GM21390 (cell line): Measurements from ENCODE around the gene GTSF1L.

Experiments used
- ATAC-seq: cut with Tn5 transposase; IDR thresholded peaks from one replicate; pipeline ENCODE4 v1.9.1; 2021; ENCODE audit not compliant: unreplicated experiment

Gene GTSF1L

DNA sequence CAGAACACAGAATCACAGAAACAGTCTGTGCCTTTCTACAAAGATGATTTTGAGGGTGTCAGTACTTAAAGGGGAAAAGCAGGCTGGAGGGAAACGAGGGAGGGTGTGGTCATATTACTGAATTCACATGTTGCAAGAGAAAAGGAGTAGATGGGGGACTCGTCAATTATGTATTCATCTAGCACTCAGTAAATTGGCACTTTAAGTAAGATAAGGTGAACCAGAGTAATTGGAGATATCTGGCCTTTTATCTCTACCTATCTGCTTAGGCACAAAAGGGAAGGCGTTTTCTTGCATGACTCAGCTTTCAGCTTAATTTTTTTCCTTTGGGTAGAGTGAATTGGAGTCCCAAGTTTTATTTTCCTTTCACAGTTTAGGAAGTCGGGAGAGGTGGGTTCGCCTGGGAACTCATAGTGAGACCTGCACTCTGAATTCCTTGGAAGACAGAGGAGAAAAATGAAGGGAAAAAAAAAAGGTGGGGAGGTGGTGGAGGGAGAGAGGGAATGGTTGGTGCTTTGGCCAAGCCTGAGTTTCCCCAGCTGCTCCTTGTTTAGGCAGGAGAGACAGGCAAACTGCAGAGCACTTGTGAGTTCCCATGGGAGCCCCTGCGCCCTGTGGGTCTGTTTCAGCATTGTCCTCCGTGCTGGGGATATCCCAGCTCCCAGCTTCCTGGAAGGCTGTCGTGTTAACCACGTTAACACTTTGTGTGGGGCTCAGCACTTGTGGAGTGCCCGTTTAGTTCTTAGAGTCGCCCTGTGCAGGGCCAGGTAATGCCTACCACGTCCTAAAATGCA lies 19.7 kb upstream of the GTSF1L start:
- ATAC-seq, result no peak

DNA sequence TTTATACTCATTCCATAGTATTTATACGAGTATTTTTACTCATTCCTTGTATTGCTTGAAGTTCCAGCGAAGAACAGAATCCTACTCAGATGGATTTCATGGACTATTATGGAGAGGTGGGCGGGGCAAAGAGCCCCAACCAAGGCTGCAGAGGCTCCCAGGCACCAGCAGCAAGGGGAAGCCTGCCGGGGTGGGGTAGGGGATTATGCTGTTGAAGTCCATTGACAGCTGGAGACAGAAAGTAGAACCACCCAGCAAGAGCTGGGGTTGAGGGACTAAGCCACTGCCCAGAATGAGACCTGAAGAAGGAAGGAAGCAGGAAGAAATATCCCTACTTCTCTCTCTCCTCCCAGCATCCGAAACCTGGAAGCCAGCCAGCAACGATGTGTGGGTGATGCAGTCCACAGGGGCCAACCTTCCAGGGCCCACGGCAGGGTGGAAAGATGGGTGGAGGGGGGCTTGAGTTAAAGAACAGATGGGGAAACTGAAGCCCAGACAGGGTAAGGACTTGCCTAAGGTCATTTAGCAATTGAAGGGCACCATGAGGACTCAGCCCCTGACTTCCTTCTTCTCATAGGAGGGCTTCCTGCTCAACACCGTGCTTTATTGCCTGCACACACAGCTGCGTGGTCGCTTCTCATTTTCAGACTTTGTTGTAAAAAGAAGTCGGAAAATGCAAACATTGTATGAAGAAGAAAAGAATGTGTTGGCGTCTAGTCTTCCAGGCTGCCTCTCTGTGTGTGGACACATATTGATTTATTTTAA lies 18.3 kb upstream of the GTSF1L start:
- ATAC-seq, result no peak

DNA sequence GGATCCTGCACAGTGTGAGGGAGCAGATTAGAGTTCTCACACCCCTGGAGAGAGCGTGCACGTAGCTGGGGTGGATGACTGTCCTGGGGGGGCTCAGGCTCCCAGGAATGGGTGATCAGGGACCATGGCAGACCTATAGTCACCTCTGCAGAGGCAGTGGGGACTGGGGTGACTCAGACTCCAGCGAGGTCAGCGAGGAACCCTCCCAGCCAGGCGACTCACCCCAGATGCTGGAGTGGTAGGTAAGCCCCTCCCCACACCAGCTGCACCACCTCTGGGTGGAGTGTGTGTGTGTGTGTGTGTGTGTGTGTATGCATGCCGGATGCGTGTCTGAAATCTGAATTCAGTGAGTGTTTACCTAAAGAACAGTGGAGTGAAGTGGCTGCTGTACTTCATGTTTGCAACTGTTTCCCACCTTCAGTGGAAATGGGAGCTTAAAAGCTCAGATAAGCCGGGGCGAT lies 17.4 kb upstream of the GTSF1L start:
- no peak for ATAC-seq

DNA sequence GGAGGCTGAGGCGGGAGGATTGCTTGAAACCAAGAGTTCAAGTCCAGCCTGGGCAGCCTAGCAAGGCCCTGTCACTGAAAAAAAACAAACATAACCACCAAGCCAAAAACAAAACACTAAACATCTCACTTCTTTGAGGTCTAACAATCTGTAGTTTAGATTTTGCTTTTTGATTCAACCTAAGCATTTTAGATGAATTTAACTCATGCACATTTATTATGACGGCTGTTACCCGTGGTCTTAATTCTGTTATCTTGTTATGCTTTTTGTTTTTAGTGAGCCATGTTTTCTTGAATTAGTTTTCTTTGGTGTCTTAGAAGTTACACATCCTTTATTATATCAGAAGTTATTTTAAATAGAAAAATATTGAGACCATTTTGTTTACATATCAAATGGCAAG lies 13.8 kb upstream of the GTSF1L start:
- no peak for ATAC-seq

DNA sequence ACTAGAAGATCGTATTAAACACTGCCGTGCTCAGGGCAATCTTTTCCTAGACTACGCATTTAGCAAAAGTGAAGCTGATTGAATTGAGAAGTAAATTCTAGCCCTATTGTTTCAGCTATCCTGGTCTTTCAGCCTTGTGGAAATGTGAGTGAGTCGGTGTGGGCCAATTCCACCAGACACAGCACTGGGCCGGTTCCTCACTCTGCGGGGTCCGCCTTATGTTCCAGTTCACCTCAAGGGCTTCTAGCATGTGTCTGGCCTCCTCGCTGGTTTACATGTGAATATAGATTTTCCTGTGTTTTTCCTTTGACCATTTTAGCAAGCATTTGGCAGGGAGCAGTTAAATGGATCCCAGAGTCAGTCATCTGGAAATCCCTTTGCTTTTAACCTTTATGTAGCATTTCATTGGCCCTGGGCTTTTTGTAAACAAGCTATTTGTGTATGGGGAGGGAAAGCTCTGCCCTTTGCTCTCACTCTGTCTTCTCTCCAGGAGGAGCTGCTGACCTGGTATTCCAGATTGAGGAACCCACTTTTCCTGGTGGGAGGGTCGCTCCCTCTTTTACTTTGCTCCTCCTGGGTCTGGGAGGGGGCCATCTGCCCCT lies 12.4 kb upstream of the GTSF1L start:
- ATAC-seq, result no peak

DNA sequence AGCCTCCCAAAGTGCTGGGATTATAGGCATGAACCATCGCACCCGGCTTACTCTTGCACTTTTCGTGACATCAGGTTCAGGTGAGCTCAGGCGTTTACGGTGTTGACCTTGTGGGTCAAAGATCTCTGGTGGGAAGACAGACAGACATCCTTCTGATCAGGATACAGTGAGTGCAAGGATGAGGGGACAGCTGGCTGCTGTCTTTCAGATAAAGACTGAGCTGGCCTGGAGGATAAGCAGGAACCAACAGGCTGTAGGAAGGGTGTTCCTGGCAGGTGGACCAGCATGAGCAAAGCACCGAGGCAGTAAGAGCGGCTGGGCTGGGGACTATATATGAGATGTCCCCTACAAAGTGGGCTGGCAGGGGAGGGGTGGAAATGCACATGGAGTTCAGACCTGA lies 11.1 kb upstream of the GTSF1L start:
- no peak for ATAC-seq

DNA sequence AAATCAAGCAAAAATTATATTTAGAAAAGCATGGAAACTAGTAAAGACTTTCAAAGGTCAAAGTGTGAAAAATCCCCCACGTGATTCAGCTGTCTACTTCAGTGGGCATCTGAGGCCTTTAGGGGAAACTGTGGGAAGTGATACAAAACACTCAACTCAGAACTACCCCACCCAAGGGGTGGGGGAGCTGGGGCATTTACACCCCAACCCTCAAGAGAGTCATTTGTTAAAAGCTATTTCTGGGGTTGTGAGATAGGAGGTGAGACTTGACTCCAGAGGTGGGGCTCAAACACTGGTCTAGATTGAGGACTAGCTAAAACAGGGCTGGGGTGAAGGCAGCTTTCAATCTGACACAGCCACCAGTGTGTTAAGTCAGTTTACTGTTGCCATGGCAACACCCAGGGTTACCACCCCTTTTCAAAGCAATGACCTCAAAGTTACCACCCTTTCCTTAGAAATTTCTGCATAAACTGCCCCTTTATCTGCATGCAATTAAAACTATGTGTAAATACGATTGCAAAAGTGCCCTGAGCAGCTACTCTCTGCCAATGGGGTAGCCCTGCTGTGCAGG lies 9.9 kb upstream of the GTSF1L start:
- ATAC-seq, result peak; percentile 71

GRCh38 chr20:43731927-43732326 lies 5.1 kb upstream of the GTSF1L start:
- ATAC-seq, result no peak

DNA sequence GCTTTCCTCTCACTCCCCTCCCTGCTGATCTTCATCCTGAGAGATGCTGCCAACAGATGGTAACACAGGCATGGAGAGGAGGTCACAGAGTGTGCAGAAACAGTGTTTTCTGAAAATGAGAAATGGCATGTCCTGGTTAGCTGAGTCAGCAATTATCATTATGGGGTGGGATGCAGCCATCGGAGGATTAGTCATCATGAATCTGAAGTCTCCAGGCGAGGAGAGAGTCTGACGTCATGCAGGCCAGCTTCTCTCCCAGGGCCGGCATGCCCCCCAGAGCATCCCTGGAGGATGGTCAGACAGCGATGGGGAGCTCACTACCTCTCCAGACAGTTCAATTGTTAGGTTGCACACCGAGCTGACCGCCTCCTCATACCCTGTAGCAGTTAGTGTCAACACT lies 4.7 kb upstream of the GTSF1L start:
- no peak for ATAC-seq

GRCh38 chr20:43728686-43729255 lies 2.0 kb upstream of the GTSF1L start:
- ATAC-seq, result no peak

- no peak for ATAC-seq
These were observed 1.3 kb upstream of the GTSF1L start for GRCh38 chr20:43727980-43728590.

DNA sequence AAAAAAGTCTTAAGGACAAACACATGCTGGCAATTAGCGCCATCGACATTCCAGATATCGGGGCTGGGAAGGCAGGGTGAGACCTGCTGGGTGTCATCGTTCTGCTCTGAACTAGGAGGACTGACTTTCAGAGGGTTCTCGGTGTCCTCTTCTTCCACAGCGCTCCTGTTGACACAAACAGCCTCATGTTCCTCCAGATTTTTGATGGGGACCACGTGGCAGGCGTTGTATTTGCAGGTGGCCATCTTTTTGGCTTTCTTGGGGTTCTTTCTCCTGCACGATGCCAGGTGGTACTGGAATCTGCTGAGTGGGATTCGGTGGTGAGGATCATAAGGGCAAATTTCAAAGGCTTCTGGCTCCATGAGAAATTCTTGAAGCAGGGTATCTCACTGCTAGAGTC lies 469 bp downstream of the GTSF1L start:
- ATAC-seq, result no peak

GRCh38 chr20:43725666-43726065 lies 1.1 kb downstream of the GTSF1L start:
- no peak for ATAC-seq

DNA sequence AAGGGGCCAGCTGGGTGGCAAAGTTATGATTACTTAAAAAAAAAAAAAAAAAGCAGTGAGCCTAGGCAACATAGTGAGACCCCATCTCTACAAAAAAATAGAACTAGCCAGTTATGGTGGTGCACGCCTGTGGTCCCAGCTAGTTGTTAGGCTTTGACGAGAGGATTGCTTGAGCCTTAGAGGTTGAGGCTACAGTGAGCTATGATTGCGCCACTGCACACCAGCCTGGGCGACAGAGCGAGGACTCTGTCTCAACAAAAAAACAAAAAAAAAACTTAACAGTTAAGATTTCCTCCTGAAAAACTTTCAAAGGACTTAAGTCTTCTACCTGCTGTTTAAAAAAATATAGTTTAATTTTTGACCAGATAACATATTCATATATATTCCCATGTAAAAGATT lies 2.4 kb downstream of the GTSF1L start:
- ATAC-seq, result no peak

DNA sequence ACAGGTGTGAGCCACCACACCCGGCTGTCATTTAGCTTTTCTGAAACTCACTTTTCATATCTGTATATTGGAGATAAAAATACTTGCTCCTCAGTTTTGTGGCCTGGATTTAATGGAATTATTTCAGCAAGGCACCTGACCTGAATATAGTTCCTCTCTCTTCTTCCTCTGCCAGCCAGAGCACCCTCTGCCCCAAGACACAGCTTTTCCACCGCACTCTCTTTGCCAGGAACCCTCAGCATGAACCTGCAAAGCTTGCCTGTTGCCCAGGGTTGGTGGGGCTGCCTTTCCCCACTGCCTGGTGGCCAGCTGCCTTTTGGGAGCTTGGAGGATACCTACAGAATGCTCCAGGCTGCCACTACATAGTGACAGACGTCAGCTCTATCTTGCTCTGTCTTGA lies 3.1 kb downstream of the GTSF1L start:
- no peak for ATAC-seq

- no peak for ATAC-seq
These were observed 3.6 kb downstream of the GTSF1L start for GRCh38 chr20:43723186-43723585.

DNA sequence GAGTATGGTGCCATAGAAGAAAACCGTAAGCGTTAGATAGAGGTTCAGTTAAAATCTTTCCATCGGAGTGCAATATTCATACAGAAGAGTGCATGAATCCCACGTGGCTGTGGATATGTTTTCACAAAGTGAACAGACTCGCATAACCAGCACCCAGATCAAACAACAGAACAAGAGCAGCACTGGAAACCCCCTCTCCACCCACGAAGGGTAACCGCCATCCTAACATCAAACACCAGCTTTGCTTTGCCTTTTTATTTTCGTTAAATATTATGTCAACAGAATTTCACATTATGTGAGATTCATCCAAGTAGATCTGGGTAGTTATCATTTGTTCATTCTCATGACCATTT lies 4.7 kb downstream of the GTSF1L start:
- ATAC-seq, result no peak

DNA sequence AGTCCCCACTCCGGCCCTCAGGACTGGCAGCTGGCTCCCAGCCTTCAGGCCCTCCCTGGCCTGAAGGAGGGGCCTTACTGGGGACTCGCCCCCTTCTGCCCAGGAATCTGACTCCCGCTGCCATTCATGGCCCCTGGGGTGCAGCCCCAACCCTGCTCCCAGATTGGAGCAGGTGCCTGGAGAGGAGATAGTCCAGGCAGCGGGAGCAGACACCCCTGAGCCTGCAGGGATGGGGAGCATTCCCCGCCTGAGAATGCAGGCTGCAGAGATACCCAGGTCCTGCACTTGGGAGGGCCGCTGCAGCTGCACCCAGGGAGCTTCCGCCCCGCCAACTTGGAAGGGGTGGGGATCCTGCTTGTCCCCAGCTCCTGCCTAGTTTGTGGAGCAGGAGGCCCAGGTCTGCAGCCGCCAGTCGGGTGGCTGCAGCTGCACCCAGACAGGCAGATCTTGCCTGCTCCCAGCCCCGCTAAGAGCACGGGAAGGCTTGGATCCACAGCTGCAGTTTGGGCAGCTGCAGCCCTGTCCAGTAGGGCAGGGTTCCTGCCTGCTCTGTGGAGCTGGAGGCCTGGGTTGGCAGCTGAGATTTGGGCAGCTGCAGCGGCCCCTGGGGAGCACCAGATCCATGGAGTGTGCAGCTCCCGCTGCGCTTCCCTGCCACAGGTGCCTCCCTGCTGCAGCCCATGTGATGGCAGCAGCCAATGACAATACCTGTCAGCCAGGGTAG lies 5.2 kb downstream of the GTSF1L start:
- ATAC-seq, result no peak

DNA sequence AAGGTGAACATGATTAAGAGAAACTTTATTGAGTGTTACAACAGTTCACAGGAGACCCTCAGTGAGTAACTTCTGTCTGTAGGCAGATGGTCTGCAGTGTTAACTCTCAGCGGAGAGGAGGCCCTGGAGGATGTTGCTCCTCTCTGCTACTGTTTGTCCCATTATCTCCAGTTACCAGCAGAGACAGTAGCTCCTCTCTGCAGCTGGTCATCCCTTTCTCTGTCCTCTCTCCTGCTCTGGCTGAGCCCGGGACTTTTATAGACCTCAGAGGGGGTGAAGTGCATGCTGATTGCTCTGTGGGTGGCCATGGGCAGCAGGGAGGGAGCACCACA lies 5.7 kb downstream of the GTSF1L start:
- no peak for ATAC-seq

DNA sequence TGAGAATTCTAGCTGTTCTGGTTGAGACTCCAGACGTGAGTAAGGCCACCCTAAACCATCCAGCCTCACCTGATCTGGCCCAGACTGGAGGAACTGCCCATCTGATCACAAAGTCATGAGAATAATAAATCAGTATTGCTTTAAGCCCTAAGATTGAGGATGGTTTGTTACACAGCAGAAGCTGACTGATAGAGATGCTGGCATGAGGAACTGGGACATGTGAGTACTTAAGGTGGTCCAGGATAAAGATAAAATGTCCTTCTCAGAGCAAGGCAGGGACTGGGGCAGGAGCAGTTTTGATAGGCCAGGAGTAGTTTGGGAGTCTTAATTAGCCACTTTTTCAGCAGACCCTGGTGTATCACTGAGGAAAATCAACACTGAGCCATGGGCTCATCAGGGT lies 6.8 kb downstream of the GTSF1L start:
- ATAC-seq, result no peak

DNA sequence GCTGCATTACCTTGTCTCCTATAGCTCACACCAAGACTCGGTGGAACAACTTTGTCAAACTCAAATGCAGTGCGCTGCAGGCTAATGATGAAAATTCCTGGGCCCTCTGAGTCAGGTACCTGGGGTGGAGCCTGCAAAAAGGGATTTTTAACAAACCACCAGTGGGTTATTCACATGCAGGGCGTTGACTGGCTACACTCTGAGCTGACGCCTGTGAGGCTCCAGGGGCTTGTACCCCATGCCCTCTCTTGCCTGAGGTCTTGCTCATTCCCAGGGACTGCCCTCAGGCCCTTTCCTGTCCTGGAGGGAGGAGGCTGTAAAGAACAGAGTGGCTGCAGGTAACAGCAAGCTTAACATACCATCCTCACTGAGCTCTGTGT lies 9.2 kb downstream of the GTSF1L start:
- no peak for ATAC-seq
